ENCODE measurements around the gene BATF3.

The BATF3 gene

GRCh38 chr1:212683357-212683722, 16.3 kb downstream of the BATF3 start:
- H3K36me3 Mint-ChIP-seq (ENCODE audit: low read depth): peaks cover 22% of the 10 kb centered on the region
- peak overlapping the region; percentile 92 for H3K27ac Mint-ChIP-seq
- no peaks in the 10 kb centered on the region for H3K9me3 Mint-ChIP-seq
- peak overlapping the region; percentile 63 for H3K4me3 Mint-ChIP-seq
- peaks cover 5% of the 10 kb centered on the region for H3K27me3 Mint-ChIP-seq
- H3K4me1 Mint-ChIP-seq: peaks cover 54% of the 10 kb centered on the region
- ATAC-seq (peak; percentile 63), DNase-seq (peak; percentile 83)

- ATAC-seq (peak; percentile 38), DNase-seq (no peak)
- H3K27ac Mint-ChIP-seq: peak overlapping the region; percentile 73
- H3K27me3 Mint-ChIP-seq: peaks cover 8% of the 10 kb centered on the region
- peaks cover 64% of the 10 kb centered on the region for H3K4me1 Mint-ChIP-seq
- peaks cover 6% of the 10 kb centered on the region for H3K36me3 Mint-ChIP-seq (ENCODE audit: low read depth)
- peak overlapping the region; percentile 35 for H3K4me3 Mint-ChIP-seq
- H3K9me3 Mint-ChIP-seq: no peaks in the 10 kb centered on the region
These were observed 18.8 kb downstream of the BATF3 start for GRCh38 chr1:212680680-212681389.

GRCh38 chr1:212678456-212679410, 20.9 kb downstream of the BATF3 start:
- peak overlapping the region; percentile 78 for H3K27ac Mint-ChIP-seq
- DNase-seq: no peak

GRCh38 chr1:212677573-212677972, 22.1 kb downstream of the BATF3 start:
- Mint-ChIP-seq H3K27me3 (peaks cover 13% of the 10 kb centered on the region), H3K27ac (peak overlapping the region; percentile 78), H3K4me3 (no peak overlapping the region), H3K9me3 (no peaks in the 10 kb centered on the region), H3K36me3 (ENCODE audit: low read depth) (no peaks in the 10 kb centered on the region), H3K4me1 (peaks cover 46% of the 10 kb centered on the region)
- ATAC-seq (no peak), DNase-seq (no peak)

More at GRCh38 chr1:212678456-212679410, 20.9 kb downstream of the BATF3 start:
- peaks cover 58% of the 10 kb centered on the region for H3K4me1 Mint-ChIP-seq
- peaks cover 13% of the 10 kb centered on the region for H3K27me3 Mint-ChIP-seq
- no peaks in the 10 kb centered on the region for H3K9me3 Mint-ChIP-seq
- H3K4me3 Mint-ChIP-seq: no peak overlapping the region
- ATAC-seq: peak; percentile 59
- H3K36me3 Mint-ChIP-seq (ENCODE audit: low read depth): no peaks in the 10 kb centered on the region

- DNase-seq: no peak
- no peak overlapping the region for H3K27ac Mint-ChIP-seq
- no peak for ATAC-seq
- H3K4me1 Mint-ChIP-seq: peaks cover 42% of the 10 kb centered on the region
- no peak overlapping the region for H3K4me3 Mint-ChIP-seq
- H3K9me3 Mint-ChIP-seq: no peaks in the 10 kb centered on the region
- peaks cover 16% of the 10 kb centered on the region for H3K27me3 Mint-ChIP-seq
- H3K36me3 Mint-ChIP-seq (ENCODE audit: low read depth): no peaks in the 10 kb centered on the region
These were observed 22.5 kb downstream of the BATF3 start for GRCh38 chr1:212677136-212677535.

- peaks cover 13% of the 10 kb centered on the region for H3K27me3 Mint-ChIP-seq
- no peak overlapping the region for H3K27ac Mint-ChIP-seq
- H3K9me3 Mint-ChIP-seq: no peaks in the 10 kb centered on the region
- H3K36me3 Mint-ChIP-seq (ENCODE audit: low read depth): no peaks in the 10 kb centered on the region
- H3K4me1 Mint-ChIP-seq: peaks cover 41% of the 10 kb centered on the region
- no peak overlapping the region for H3K4me3 Mint-ChIP-seq
- ATAC-seq: no peak
- DNase-seq: no peak
These were observed 24.0 kb downstream of the BATF3 start for GRCh38 chr1:212675675-212676074.

- Mint-ChIP-seq H3K27me3 (peaks cover 14% of the 10 kb centered on the region), H3K9me3 (no peaks in the 10 kb centered on the region), H3K36me3 (ENCODE audit: low read depth) (no peaks in the 10 kb centered on the region), H3K4me1 (peaks cover 33% of the 10 kb centered on the region), H3K27ac (no peak overlapping the region), H3K4me3 (no peak overlapping the region)
- no peak for ATAC-seq
- DNase-seq: no peak
These were observed 24.8 kb downstream of the BATF3 start for GRCh38 chr1:212674872-212675271.

- peaks cover 17% of the 10 kb centered on the region for H3K27me3 Mint-ChIP-seq
- H3K36me3 Mint-ChIP-seq (ENCODE audit: low read depth): no peaks in the 10 kb centered on the region
- H3K9me3 Mint-ChIP-seq: no peaks in the 10 kb centered on the region
- H3K27ac Mint-ChIP-seq: peak overlapping the region; percentile 40
- peaks cover 26% of the 10 kb centered on the region for H3K4me1 Mint-ChIP-seq
- ATAC-seq (peak; percentile 50), DNase-seq (no peak)
- H3K4me3 Mint-ChIP-seq: no peak overlapping the region
These were observed 28.2 kb downstream of the BATF3 start for GRCh38 chr1:212671342-212672031.

- Mint-ChIP-seq H3K9me3 (no peaks in the 10 kb centered on the region), H3K4me3 (no peak overlapping the region), H3K27ac (peak overlapping the region; percentile 40), H3K4me1 (peaks cover 27% of the 10 kb centered on the region), H3K27me3 (peaks cover 18% of the 10 kb centered on the region), H3K36me3 (ENCODE audit: low read depth) (no peaks in the 10 kb centered on the region)
- DNase-seq (no peak), ATAC-seq (no peak)
These were observed 28.8 kb downstream of the BATF3 start for GRCh38 chr1:212670882-212671281.

GRCh38 chr1:212670301-212670700, 29.3 kb downstream of the BATF3 start:
- ATAC-seq (no peak), DNase-seq (no peak)
- peaks cover 18% of the 10 kb centered on the region for H3K27me3 Mint-ChIP-seq
- peaks cover 33% of the 10 kb centered on the region for H3K4me1 Mint-ChIP-seq
- H3K9me3 Mint-ChIP-seq: no peaks in the 10 kb centered on the region
- H3K36me3 Mint-ChIP-seq (ENCODE audit: low read depth): no peaks in the 10 kb centered on the region
- no peak overlapping the region for H3K4me3 Mint-ChIP-seq
- no peak overlapping the region for H3K27ac Mint-ChIP-seq

- peaks cover 14% of the 10 kb centered on the region for H3K27me3 Mint-ChIP-seq
- DNase-seq (no peak), ATAC-seq (no peak)
- H3K4me3 Mint-ChIP-seq: no peak overlapping the region
- H3K9me3 Mint-ChIP-seq: no peaks in the 10 kb centered on the region
- H3K27ac Mint-ChIP-seq: no peak overlapping the region
- no peaks in the 10 kb centered on the region for H3K36me3 Mint-ChIP-seq (ENCODE audit: low read depth)
- peaks cover 33% of the 10 kb centered on the region for H3K4me1 Mint-ChIP-seq
These were observed 30.0 kb downstream of the BATF3 start for GRCh38 chr1:212669600-212669999.

- ATAC-seq (no peak), DNase-seq (no peak)
- H3K27ac Mint-ChIP-seq: no peak overlapping the region
- no peak overlapping the region for H3K4me3 Mint-ChIP-seq
- no peaks in the 10 kb centered on the region for H3K36me3 Mint-ChIP-seq (ENCODE audit: low read depth)
- peaks cover 33% of the 10 kb centered on the region for H3K4me1 Mint-ChIP-seq
- peaks cover 12% of the 10 kb centered on the region for H3K27me3 Mint-ChIP-seq
- H3K9me3 Mint-ChIP-seq: no peaks in the 10 kb centered on the region
These were observed 30.5 kb downstream of the BATF3 start for GRCh38 chr1:212669102-212669501.

GRCh38 chr1:212668477-212668876, 31.2 kb downstream of the BATF3 start:
- H3K9me3 Mint-ChIP-seq: no peaks in the 10 kb centered on the region
- no peak overlapping the region for H3K27ac Mint-ChIP-seq
- H3K36me3 Mint-ChIP-seq (ENCODE audit: low read depth): no peaks in the 10 kb centered on the region
- DNase-seq (no peak), ATAC-seq (no peak)
- H3K4me1 Mint-ChIP-seq: peaks cover 33% of the 10 kb centered on the region
- no peak overlapping the region for H3K4me3 Mint-ChIP-seq
- peaks cover 12% of the 10 kb centered on the region for H3K27me3 Mint-ChIP-seq

GRCh38 chr1:212667223-212668139, 32.2 kb downstream of the BATF3 start:
- no peak for DNase-seq
- Mint-ChIP-seq H3K27me3 (peaks cover 11% of the 10 kb centered on the region), H3K4me1 (peaks cover 33% of the 10 kb centered on the region), H3K36me3 (ENCODE audit: low read depth) (no peaks in the 10 kb centered on the region), H3K4me3 (no peak overlapping the region), H3K27ac (no peak overlapping the region), H3K9me3 (no peaks in the 10 kb centered on the region)
- peak; percentile 47 for ATAC-seq

All from activated naive CD8-positive, alpha-beta T cell treated with anti-CD3 and anti-CD28 coated beads, Interleukin-2, amount 50 U/mL, for 24 hours (primary cell).